Tibial nerve (tissue), 3 donors: ENCODE data around the gene SUSD4.

ENCODE experiments used
- POLR2A ChIP-seq, 2 donors: fragments of 450-650 bp; IDR thresholded peaks; one replicate each; pipeline ENCODE4 v1.6.1; 2017; ENCODE audit warnings: antibody characterized with exemption in 2 of 2, mild to moderate bottlenecking in 2 of 2, moderate library complexity in 2 of 2
- TF ChIP-seq, protein P1 (sequence below), 5 experiments: fragments of 200-600 bp in 3 of 5; fragments of 450-650 bp in 2 of 5; sonication (generic) in 3 of 5; IDR thresholded peaks; one replicate each; pipeline ENCODE4 v1.5.1; 2016 to 2019; ENCODE audit warnings: antibody characterized with exemption in 5 of 5, mild to moderate bottlenecking in 3 of 5, moderate library complexity in 2 of 5

DNA sequence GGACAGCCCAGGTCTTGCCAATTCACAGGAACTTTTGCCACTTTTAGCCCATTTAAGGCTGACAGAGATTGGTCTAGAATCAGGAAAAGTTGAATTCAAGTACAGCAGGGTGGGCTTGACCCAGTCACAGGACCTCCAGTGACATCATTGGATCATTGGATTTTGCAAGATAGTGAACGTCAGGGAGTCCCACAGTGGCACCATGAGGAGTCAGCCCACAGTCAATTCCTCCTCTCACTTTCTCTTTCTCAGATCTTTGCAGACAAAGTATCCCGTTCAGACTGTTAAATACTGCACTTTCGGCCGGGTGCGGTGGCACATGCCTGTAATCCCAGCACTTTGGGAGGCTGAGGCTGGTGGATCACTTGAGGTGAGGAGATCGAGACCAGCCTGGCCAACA is 163.1 kb downstream of the SUSD4 start:
- TF ChIP-seq POLR2A (IDR thresholded peaks at IDR 0.05), result no peak
- TF ChIP-seq, protein P1, sequence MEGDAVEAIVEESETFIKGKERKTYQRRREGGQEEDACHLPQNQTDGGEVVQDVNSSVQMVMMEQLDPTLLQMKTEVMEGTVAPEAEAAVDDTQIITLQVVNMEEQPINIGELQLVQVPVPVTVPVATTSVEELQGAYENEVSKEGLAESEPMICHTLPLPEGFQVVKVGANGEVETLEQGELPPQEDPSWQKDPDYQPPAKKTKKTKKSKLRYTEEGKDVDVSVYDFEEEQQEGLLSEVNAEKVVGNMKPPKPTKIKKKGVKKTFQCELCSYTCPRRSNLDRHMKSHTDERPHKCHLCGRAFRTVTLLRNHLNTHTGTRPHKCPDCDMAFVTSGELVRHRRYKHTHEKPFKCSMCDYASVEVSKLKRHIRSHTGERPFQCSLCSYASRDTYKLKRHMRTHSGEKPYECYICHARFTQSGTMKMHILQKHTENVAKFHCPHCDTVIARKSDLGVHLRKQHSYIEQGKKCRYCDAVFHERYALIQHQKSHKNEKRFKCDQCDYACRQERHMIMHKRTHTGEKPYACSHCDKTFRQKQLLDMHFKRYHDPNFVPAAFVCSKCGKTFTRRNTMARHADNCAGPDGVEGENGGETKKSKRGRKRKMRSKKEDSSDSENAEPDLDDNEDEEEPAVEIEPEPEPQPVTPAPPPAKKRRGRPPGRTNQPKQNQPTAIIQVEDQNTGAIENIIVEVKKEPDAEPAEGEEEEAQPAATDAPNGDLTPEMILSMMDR (IDR thresholded peaks at IDR 0.05), result no peak
